T1000 (cell line): ENCODE results near the gene ST8SIA1.

ENCODE experiments used
- DNase-seq: peaks from one replicate; lab custom pipeline; 2025; ENCODE audit warnings: mixed read lengths; lab: John Stamatoyannopoulos, UW

Gene ST8SIA1

GRCh38 chr12:22283508-22283907 is 51.0 kb downstream of the ST8SIA1 start:
- no peak for DNase-seq

- no peak for DNase-seq
Observed at GRCh38 chr12:22283006-22283506, 51.5 kb downstream of the ST8SIA1 start.

DNA sequence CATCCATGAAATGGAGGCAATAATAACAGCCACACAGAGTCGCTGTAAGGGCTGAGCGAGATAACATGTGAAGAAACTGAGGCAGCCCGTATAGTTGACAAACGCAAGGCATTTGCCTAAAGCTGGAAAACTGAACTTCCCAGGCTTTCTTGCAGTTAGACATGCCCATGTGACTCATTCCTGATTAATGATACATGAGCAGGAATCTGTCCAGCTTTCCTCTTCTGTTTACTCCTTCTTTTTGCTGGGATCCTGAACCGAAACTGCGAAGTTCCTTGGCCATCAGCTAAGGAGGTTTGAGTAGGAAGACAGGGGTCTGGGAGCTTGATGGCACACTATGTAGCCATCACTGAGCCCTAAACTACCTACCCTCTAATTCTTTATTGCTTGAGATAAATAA is 52.2 kb downstream of the ST8SIA1 start:
- DNase-seq = no peak

GRCh38 chr12:22276867-22277266 is 57.6 kb downstream of the ST8SIA1 start:
- DNase-seq = no peak

GRCh38 chr12:22276313-22276712 is 58.2 kb downstream of the ST8SIA1 start:
- DNase-seq = no peak

GRCh38 chr12:22275843-22276242 is 58.7 kb downstream of the ST8SIA1 start:
- peak; percentile 91 for DNase-seq

- DNase-seq = no peak
Observed at GRCh38 chr12:22272335-22273151, 62.0 kb downstream of the ST8SIA1 start.

- DNase-seq = no peak
Observed at GRCh38 chr12:22271023-22271422, 63.5 kb downstream of the ST8SIA1 start.

DNA sequence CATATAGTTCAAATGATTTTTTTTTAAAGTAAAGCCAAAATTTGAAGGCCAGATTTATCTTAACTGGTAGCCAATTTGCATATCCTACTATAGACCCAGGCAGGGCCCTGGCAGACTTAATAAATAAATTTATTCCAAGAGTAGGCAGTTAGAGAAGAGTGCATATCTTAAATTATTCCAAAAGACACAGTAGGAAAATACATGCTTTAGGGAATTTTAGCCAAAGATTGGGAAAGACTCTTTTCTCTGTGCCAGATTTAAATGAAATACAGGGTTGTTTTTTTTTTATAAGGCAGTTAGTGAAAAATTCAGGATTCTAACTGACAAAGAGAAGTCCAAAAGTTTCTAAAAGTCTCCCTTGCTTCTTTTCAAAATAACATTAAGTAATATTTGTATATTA is 65.5 kb downstream of the ST8SIA1 start:
- DNase-seq = no peak

GRCh38 chr12:22268406-22268805 is 66.1 kb downstream of the ST8SIA1 start:
- no peak for DNase-seq

GRCh38 chr12:22266101-22266500 is 68.4 kb downstream of the ST8SIA1 start:
- no peak for DNase-seq

- no peak for DNase-seq
Observed at GRCh38 chr12:22264380-22264779, 70.1 kb downstream of the ST8SIA1 start.

GRCh38 chr12:22262309-22262708 is 72.2 kb downstream of the ST8SIA1 start:
- no peak for DNase-seq

- no peak for DNase-seq
Observed at GRCh38 chr12:22257100-22257499, 77.4 kb downstream of the ST8SIA1 start.

DNA sequence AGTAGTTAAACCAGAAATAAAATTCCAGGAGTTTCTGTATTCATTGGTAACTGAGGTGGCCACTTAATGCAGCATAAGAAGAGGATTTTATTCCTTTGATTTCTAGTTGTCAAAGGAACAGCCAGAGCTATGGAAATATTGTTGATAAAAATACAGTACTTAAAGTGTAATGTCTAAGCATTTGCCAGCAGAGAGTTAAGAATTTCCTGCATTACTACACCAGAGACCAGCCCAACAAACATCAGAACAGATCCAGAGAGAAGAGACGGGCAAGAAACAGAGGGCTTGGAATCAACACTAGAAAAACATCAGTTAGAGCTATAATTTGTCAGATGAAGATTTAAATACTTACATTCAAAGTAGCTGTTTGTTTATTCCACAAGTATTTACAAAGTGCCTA is 77.9 kb downstream of the ST8SIA1 start:
- DNase-seq = no peak

- no peak for DNase-seq
Observed at GRCh38 chr12:22256041-22256441, 78.5 kb downstream of the ST8SIA1 start.

- no peak for DNase-seq
Observed at GRCh38 chr12:22255097-22255496, 79.4 kb downstream of the ST8SIA1 start.

DNA sequence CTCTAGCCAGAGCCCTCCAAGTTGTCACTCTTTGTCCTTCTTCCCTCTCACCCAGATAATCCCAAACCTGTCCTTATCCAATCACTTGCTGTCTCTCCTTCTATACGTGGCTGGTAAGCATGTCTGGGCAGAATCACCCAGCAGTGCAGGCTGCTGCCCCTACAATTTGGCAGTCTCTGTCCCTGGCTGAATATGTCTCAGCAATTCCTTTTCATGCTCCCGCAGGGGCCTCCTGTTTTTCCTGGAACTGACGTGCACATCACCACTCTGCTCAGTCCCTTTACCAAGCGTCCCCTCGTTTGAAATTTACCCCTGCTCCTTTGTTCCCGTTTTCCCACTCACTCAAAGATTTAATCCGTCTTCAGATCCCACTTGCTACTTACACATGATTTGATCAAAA is 80.0 kb downstream of the ST8SIA1 start:
- DNase-seq = no peak

- DNase-seq = no peak
Observed at GRCh38 chr12:22252057-22252456, 82.5 kb downstream of the ST8SIA1 start.

DNA sequence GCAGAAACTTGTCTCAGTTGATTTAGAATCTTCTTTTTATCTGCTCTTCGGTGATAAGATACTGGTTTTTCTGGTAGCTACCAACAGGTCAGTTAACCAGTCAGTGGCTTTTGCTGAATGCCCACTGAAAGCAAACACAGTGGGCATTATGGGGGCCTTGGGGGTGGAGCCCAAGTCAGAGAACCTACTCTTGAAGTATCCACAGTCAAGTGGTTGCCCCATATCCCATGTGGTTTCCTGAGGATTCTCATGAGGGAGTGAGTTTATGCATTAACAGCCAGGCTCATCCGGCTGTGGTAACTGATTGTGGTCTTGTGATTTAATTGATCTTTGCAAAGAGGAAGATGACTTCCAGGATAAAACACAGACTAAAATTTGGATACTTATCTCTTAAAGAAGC is 83.7 kb downstream of the ST8SIA1 start:
- no peak for DNase-seq

DNA sequence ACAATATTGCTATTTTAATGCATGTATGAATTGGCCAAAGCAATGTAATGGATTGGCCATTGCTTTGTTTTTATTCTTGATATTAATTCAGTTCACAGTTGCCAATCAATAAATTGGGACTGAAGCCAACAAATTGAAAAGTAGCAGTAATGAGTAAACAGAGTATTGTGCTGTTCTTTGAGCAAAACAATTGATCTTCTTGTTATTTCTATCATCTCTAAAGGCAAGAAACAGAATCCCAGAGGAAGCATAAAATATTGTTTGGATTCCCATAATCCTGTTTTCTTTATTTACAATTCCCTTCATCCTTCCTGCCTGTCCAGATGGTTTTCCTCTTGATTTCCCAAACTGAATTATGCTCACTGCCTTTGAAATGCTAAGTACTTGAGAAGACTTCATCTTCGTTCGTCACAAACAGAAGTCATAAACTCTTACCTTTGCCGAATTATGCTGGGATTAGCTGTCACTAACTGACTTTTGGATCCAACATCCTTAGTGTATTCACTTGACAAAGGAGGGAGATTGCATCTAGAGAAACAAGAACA is 85.9 kb downstream of the ST8SIA1 start:
- no peak for DNase-seq

DNA sequence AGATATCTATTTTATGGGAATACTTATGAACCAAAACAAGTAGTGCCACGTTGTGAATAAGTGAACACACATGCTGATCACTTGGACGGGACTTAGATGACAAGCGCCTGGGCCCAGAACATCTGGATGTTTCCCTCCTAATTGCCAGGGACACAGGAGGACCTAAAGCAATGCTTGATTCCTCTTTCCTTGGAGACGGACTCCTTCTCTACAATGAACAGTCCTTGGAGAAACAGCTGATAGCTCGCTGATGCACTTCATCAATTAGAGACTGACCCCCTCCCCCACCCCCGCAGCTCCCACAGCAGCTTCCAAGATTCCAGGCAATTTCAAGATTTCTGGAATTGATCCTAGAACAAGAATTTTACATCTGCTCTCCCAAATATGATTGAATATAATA is 86.4 kb downstream of the ST8SIA1 start:
- DNase-seq = no peak

- DNase-seq = no peak
Observed at GRCh38 chr12:22246217-22246846, 88.2 kb downstream of the ST8SIA1 start.
